ENCODE results near the gene SLC49A3. TPM values are rescaled to one million over a fixed set of nuclear protein-coding genes. Genes with fewer than 3 reads are reported as not detected.
"Not testable (repeated sequence)": the region's sequence is repeated elsewhere in the genome, so short reads cannot be mapped to it uniquely, and the experiment has no call there.

The SLC49A3 gene
- total and polyA plus RNA-seq, 7 donors, result 2.4 to 6.4 (median 4.6) TPM

- Histone ChIP-seq H3K27me3 (peaks cover 0 to 53% (median 30%) of the 10 kb centered on the region in 3 donors), H3K4me3 (no peak overlapping the region), H3K9me3 (no peaks in the 10 kb centered on the region), H3K36me3 (no peaks in the 10 kb centered on the region), H3K27ac (no peak overlapping the region), H3K4me1 (no peaks in the 10 kb centered on the region)
- intact Hi-C loops (cut with DNase I), result no loop called here
- 89 to 92% methylated on average over 7 of the region's 7 CpGs for WGBS, 2 donors
- no peak for DNase-seq
- TF ChIP-seq, protein P1, sequence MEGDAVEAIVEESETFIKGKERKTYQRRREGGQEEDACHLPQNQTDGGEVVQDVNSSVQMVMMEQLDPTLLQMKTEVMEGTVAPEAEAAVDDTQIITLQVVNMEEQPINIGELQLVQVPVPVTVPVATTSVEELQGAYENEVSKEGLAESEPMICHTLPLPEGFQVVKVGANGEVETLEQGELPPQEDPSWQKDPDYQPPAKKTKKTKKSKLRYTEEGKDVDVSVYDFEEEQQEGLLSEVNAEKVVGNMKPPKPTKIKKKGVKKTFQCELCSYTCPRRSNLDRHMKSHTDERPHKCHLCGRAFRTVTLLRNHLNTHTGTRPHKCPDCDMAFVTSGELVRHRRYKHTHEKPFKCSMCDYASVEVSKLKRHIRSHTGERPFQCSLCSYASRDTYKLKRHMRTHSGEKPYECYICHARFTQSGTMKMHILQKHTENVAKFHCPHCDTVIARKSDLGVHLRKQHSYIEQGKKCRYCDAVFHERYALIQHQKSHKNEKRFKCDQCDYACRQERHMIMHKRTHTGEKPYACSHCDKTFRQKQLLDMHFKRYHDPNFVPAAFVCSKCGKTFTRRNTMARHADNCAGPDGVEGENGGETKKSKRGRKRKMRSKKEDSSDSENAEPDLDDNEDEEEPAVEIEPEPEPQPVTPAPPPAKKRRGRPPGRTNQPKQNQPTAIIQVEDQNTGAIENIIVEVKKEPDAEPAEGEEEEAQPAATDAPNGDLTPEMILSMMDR (IDR thresholded peaks at IDR 0.05), result no peak
- TF ChIP-seq POLR2AphosphoS5 (IDR thresholded peaks at IDR 0.05), result no peak
- no peak for TF ChIP-seq POLR2A (IDR thresholded peaks at IDR 0.05)
- TF ChIP-seq EP300 (IDR thresholded peaks at IDR 0.05), result no peak
These were observed 39.7 kb downstream of the SLC49A3 start for GRCh38 chr4:649293-649625.

DNA sequence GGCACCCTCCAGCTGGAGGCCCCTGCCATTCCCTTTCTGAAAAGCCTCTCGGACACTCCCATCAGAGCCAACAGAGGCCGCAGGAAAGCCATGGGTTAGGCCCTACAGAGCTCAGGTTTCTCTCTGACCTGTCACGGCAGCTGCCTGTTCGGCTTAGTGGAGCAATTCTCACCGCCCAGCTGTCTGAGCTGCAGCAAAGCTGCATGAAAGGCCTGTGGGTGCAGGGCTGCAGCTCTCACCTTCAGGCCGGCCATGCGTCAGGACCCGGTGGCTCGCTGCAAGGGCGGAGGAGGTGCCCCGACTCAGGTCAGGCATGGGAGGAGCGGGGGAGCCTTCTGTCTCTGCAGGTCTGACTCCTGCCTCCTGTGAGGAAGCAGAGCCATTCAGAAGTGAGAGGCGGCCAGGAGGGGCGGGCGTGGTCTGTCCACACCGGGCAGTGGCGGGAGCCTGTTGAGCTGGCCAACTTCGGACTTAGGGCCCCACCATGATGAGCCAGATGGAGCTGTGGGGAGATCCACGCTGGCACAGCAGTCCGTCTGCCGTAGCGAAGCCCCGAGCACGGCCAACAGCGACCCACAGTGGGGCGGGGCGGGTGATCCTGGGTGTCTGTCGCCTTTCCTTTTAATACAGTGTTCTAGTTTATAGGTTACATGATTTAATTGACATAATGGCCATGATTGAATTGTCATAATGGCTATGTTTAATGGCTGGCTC lies 40.2 kb downstream of the SLC49A3 start:
- intact Hi-C loops (cut with DNase I), result no loop called here
- no peak for TF ChIP-seq POLR2AphosphoS5 (IDR thresholded peaks at IDR 0.05)
- TF ChIP-seq POLR2A (IDR thresholded peaks at IDR 0.05), result no peak
- TF ChIP-seq EP300 (IDR thresholded peaks at IDR 0.05), result no peak
- TF ChIP-seq, protein P1 (IDR thresholded peaks at IDR 0.05), result no peak
- Histone ChIP-seq H3K27ac (no peak overlapping the region), H3K36me3 (no peaks in the 10 kb centered on the region), H3K4me3 (no peak overlapping the region), H3K9me3 (peaks cover 0 to 2% (median 0%) of the 10 kb centered on the region in 4 donors), H3K27me3 (peaks cover 0 to 53% (median 30%) of the 10 kb centered on the region in 3 donors), H3K4me1 (no peaks in the 10 kb centered on the region)
- WGBS, 2 donors, result 74 to 83% methylated on average over 28 of the region's 28 CpGs
- no peak for DNase-seq

GRCh38 chr4:647481-647880 lies 41.5 kb downstream of the SLC49A3 start:
- TF ChIP-seq POLR2A (IDR thresholded peaks at IDR 0.05), result no peak
- no peak for TF ChIP-seq EP300 (IDR thresholded peaks at IDR 0.05)
- TF ChIP-seq, protein P1 (IDR thresholded peaks at IDR 0.05), result no peak
- TF ChIP-seq POLR2AphosphoS5 (IDR thresholded peaks at IDR 0.05), result no peak
- no peak for DNase-seq
- intact Hi-C loops (cut with DNase I), result no loop called here
- H3K27ac ChIP-seq, result no peak overlapping the region
- H3K27me3 ChIP-seq, result peaks cover 0 to 53% (median 30%) of the 10 kb centered on the region in 3 donors
- H3K4me3 ChIP-seq, result no peak overlapping the region
- no peaks in the 10 kb centered on the region for H3K4me1 ChIP-seq
- 57 to 71% methylated on average over 13 of the region's 13 CpGs for WGBS, 2 donors
- no peaks in the 10 kb centered on the region for H3K36me3 ChIP-seq
- H3K9me3 ChIP-seq, result peaks cover 0 to 5% (median 0%) of the 10 kb centered on the region in 4 donors

GRCh38 chr4:646460-646859 lies 42.5 kb downstream of the SLC49A3 start:
- Histone ChIP-seq H3K9me3 (peaks cover 0 to 5% (median 0%) of the 10 kb centered on the region in 4 donors), H3K36me3 (no peaks in the 10 kb centered on the region), H3K4me3 (no peak overlapping the region), H3K27me3 (peaks cover 0 to 48% (median 29%) of the 10 kb centered on the region in 3 donors), H3K4me1 (no peaks in the 10 kb centered on the region), H3K27ac (no peak overlapping the region)
- DNase-seq, result no peak
- intact Hi-C loops (cut with DNase I), result no loop called here
- no peak for TF ChIP-seq POLR2A (IDR thresholded peaks at IDR 0.05)
- no peak for TF ChIP-seq POLR2AphosphoS5 (IDR thresholded peaks at IDR 0.05)
- TF ChIP-seq, protein P1 (IDR thresholded peaks at IDR 0.05), result no peak
- TF ChIP-seq EP300 (IDR thresholded peaks at IDR 0.05), result no peak
- WGBS, 2 donors, result 83 to 88% methylated on average over 32 of the region's 32 CpGs

DNA sequence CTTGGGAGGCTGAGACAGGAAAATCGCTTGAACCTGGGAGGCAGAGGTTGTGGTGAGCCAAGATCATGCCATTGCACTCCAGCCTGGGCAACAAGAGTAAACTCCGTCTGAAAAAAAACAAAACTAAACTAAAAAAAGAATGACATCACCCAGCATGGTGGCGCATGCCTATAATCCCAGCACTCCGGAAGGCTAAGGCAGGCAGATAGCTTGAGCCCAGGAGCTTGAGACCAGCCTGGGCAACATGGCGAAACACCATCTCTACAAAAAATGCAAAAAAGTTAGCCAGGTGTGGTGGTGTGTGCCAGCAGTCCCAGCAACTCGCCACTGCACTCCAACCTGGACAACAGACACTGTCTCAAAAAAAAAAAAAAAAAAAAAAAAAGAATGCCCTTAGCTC lies 46.6 kb downstream of the SLC49A3 start:
- H3K27ac ChIP-seq; H3K36me3 ChIP-seq; H3K4me1 ChIP-seq; H3K4me3 ChIP-seq; intact Hi-C loops (cut with DNase I); DNase-seq; H3K9me3 ChIP-seq: not testable (repeated sequence)
- peaks cover 0 to 15% (median 0%) of the 10 kb centered on the region in 3 donors for H3K27me3 ChIP-seq
- WGBS, 2 donors, result 85 to 87% methylated on average over 6 of the region's 6 CpGs
